Panc1 (cell line): ENCODE results near the gene SND1. TPM values are rescaled to one million over a fixed set of nuclear protein-coding genes. Genes with fewer than 3 reads are reported as not detected.
A peak's percentile ranks its signal among the peaks of the same experiment; 100 is the strongest.

Experiments
- ATAC-seq: fragments of 200-7000 bp; cut with Tn5 transposase; 2 replicates; pipeline ENCODE4 v1.9.1; 2020; ENCODE audit warnings: mild to moderate bottlenecking, moderate library complexity
- BruUV-seq: library from RNA; stranded (reverse); fragments of 400-500 nt; replicated peaks from 2 replicates; lab custom pipeline; 2021; lab: Mats Ljungman, UMichigan
- CTCF ChIA-PET: fragments of 300-600 bp; sonication (Branson Sonifier 250); formaldehyde crosslinking; loops from one replicate; lab custom pipeline; 2022; ENCODE audit warnings: antibody characterized with exemption; lab: Charles Lee
- POLR2A ChIA-PET: fragments of 300-600 bp; sonication (Branson Sonifier 250); formaldehyde crosslinking; loops from one replicate; lab custom pipeline; 2022; ENCODE audit warnings: antibody characterized with exemption; lab: Charles Lee
- DNase-seq: peaks from one replicate; pipeline ENCODE4 v3.0.0-alpha.2; 2010; ENCODE audit warnings: low read depth, low spot score
- H3K27ac ChIP-seq: 2 replicates; pipeline ENCODE4 v1.5.1; 2011; ENCODE audit warnings: mild to moderate bottlenecking, low read length, inconsistent platforms
- H3K27me3 ChIP-seq: fragments of 200-500 bp; sonication (Bioruptor generic); 2 replicates; pipeline ENCODE4 v1.6.0; 2014; ENCODE audit warnings: low read length, inconsistent platforms; ENCODE audit not compliant: control insufficient read depth, insufficient read depth
- H3K36me3 ChIP-seq: fragments of 200-500 bp; sonication (Bioruptor generic); 2 replicates; pipeline ENCODE4 v1.5.1; 2014; ENCODE audit warnings: inconsistent platforms, mild to moderate bottlenecking, low read length, moderate library complexity; ENCODE audit not compliant: control insufficient read depth, insufficient read depth
- H3K4me1 ChIP-seq: 2 replicates; pipeline ENCODE4 v1.5.1; 2011; ENCODE audit warnings: inconsistent platforms, mild to moderate bottlenecking, low read length, moderate library complexity; ENCODE audit not compliant: control insufficient read depth, insufficient read depth
- H3K4me3 ChIP-seq, 2 experiments: 2 replicates each; pipeline ENCODE4 v1.5.1; 2011 to 2012; ENCODE audit warnings: low read depth in 2 of 2, low read length in 2 of 2, mild to moderate bottlenecking in 2 of 2, inconsistent platforms in 1 of 2, moderate library complexity in 1 of 2
- H3K9me3 ChIP-seq: fragments of 200-500 bp; sonication (Bioruptor generic); 2 replicates; pipeline ENCODE4 v1.5.1; 2014; ENCODE audit warnings: low read depth, mild to moderate bottlenecking, inconsistent platforms, low read length, moderate library complexity; ENCODE audit not compliant: control insufficient read depth, insufficient read depth
- POLR2AphosphoS5 ChIP-seq: IDR thresholded peaks from 2 replicates; pipeline ENCODE4 v1.6.1; 2012; ENCODE audit warnings: mild to moderate bottlenecking, low read depth, low read length, moderate library complexity
- REST ChIP-seq, 2 experiments: IDR thresholded peaks; 2 replicates each; pipeline ENCODE4 v1.6.1; 2011 to 2012; ENCODE audit warnings: low read depth in 2 of 2, control low read depth in 1 of 2, low read length in 1 of 2, mild to moderate bottlenecking in 1 of 2, moderate library complexity in 1 of 2; ENCODE audit not compliant: insufficient read depth in 1 of 2
- SIN3A ChIP-seq: IDR thresholded peaks from 2 replicates; pipeline ENCODE4 v1.6.1; 2012; ENCODE audit warnings: low read depth, mild to moderate bottlenecking, low read length, moderate library complexity, borderline replicate concordance; ENCODE audit not compliant: insufficient read depth
- TCF7L2 ChIP-seq: IDR thresholded peaks from 2 replicates; pipeline ENCODE4 v1.6.1; 2011; ENCODE audit warnings: mild to moderate bottlenecking, low read depth, low read length, inconsistent platforms
- in situ Hi-C: cut with HindIII; loops from 2 replicates; pipeline ENCODE4 v1.10.0; 2016; ENCODE audit warnings: low sequenced_read_pairs, low pct_unique_long_range_greater_than_20kb
- intact Hi-C: fragments of 100-400 bp; cut with micrococcal nuclease; formaldehyde crosslinking; loops from one replicate; pipeline ENCODE4 v1.10.0; 2022; ENCODE audit not compliant: unreplicated experiment
- total RNA-seq: library from RNA; stranded (reverse); gene quantifications from one replicate; pipeline ENCODE4 v1.2.1, GENCODE V29; 2021; ENCODE audit not compliant: unreplicated experiment
- TF ChIP-seq, protein P1 (sequence below): fragments of 450-650 bp; IDR thresholded peaks from 2 replicates; pipeline ENCODE4 v1.5.1; 2017; ENCODE audit warnings: mild to moderate bottlenecking

Gene SND1
- total RNA-seq, 1 experiment from 2014 or later = 176 TPM

GRCh38 chr7:128102490-128103291 is 450.7 kb downstream of the SND1 start:
- Histone ChIP-seq H3K36me3 (no peaks in the 10 kb centered on the region), H3K27ac (no peak overlapping the region), H3K4me1 (no peaks in the 10 kb centered on the region; the same call in 1 of the 2 replicates), H3K9me3 (no peaks in the 10 kb centered on the region), H3K4me3 (no peak overlapping the region), H3K27me3 (no peaks in the 10 kb centered on the region)
- ChIA-PET CTCF (interaction anchor here (0.9 kb wide), 1 partner anchor 33 kb away, joined by 4 read pairs; no protein-coding TSS in a partner anchor), POLR2A (no interaction called here)
- BruUV-seq = no TSS peak
- in situ Hi-C loops = no loop called here
- intact Hi-C loops = no loop called here
- peak; percentile 31; the same call in 1 of the 2 replicates for ATAC-seq
- TF ChIP-seq POLR2AphosphoS5 = 0 out of 2 replicates have a peak, but pooled peaks have one; percentile 29
- TF ChIP-seq, protein P1, sequence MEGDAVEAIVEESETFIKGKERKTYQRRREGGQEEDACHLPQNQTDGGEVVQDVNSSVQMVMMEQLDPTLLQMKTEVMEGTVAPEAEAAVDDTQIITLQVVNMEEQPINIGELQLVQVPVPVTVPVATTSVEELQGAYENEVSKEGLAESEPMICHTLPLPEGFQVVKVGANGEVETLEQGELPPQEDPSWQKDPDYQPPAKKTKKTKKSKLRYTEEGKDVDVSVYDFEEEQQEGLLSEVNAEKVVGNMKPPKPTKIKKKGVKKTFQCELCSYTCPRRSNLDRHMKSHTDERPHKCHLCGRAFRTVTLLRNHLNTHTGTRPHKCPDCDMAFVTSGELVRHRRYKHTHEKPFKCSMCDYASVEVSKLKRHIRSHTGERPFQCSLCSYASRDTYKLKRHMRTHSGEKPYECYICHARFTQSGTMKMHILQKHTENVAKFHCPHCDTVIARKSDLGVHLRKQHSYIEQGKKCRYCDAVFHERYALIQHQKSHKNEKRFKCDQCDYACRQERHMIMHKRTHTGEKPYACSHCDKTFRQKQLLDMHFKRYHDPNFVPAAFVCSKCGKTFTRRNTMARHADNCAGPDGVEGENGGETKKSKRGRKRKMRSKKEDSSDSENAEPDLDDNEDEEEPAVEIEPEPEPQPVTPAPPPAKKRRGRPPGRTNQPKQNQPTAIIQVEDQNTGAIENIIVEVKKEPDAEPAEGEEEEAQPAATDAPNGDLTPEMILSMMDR = no peak
- DNase-seq = no peak

DNA sequence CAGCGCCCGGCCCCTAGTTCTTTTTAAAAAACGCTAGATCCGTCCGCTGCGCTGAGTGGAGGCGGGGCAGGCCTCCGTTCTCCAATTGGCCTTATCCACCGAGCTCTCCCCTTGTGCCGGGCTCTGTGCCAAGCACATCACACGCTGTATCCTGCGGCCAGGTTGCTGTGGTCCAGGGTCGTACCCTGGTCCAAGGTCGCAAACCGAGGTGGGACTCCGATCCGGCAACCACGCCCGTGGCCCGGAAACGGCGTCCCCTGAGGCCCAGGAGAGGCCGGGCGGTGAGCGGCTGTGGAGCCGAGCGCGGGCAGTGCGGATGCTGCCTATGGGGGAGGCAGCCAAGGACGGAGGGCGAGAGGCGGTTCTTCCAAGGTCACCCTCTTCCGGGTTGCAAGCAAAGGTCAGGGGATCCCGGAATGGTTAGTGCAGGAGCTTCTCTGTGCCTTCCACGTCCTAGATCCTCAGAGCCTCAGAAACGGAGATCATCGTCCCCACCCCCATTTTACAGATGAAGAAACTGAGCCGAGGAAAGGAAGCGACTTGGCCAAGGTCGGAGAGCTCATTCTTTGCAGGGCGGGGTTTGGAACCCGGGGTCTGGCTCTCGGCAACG is 451.6 kb downstream of the SND1 start:
- no peaks in the 10 kb centered on the region for H3K9me3 ChIP-seq
- ATAC-seq (0 out of 2 replicates have a peak, but pooled peaks have one; percentile 19), DNase-seq (no peak)
- H3K4me3 ChIP-seq = peak overlapping the region; percentile 38 to 48
- no peak overlapping the region for H3K27ac ChIP-seq
- no peaks in the 10 kb centered on the region; the same call in 1 of the 2 replicates for H3K4me1 ChIP-seq
- no peaks in the 10 kb centered on the region; the same call in 1 of the 2 replicates for H3K27me3 ChIP-seq
- BruUV-seq = no TSS peak
- ChIA-PET POLR2A (no interaction called here), CTCF (interaction anchor here (1.2 kb wide), 1 partner anchor 106 kb away, joined by 3 read pairs; no protein-coding TSS in a partner anchor)
- in situ Hi-C loops (no loop called here), intact Hi-C loops (no loop called here)
- TF ChIP-seq REST (IDR thresholded peaks at IDR 0.05; ENCODE audit: insufficient read depth in 1 of 2, low read depth in 2 of 2, low read length in 1 of 2) (no peak), TCF7L2 (no peak), POLR2AphosphoS5 (no peak), SIN3A (no peak)
- TF ChIP-seq, protein P1 = no peak
- no peaks in the 10 kb centered on the region for H3K36me3 ChIP-seq
